NCI-H446 treated with DMSO at 0.1 percent for 48 hours (cell line): ENCODE data around the gene SLC38A3.
"Not testable (repeated sequence)": the region's sequence is repeated elsewhere in the genome, so short reads cannot be mapped to it uniquely, and the experiment has no call there.

Experiments
- DNase-seq: peaks from one replicate; lab custom pipeline; 2025; lab: John Stamatoyannopoulos, UW

SLC38A3 gene

GRCh38 chr3:50235716-50236483 lies 30.8 kb downstream of the SLC38A3 start, which contains the start of gene GNAI2:
TSS of gene GNAI2 (plus strand) at chr3:50236204. CDS start at chr3:50236336, 132 bp downstream.
- DNase-seq = peak; percentile 88

- no peak for DNase-seq
Observed at GRCh38 chr3:50236484-50237132, 31.5 kb downstream of the SLC38A3 start.

DNA sequence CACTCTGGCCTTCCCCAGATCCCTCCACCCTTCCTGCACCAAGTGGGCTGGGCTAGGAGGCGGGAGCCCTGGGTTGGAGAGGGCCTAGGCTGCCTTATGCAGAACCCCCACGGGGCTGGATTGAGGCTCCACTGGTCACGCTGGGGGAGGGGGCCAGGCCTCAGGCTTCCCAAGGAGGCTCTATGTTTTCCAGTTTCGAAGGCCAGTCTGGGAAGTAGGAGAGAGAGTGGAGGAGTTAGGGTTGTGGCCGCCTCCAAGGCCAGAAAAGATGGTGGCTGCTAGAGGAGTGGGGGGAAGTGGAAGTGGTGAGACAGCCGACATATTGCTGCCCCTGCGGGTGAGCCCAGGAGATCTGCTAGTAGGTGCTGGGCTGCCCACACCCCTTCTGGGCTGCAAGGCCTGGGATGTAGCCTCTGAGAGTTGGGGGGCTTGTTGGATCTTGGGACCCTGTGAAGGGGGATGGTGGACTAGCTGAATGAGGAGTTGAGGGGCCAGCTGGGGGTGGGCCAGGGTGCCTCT lies 32.1 kb downstream of the SLC38A3 start:
- DNase-seq = no peak

- DNase-seq = no peak
Observed at GRCh38 chr3:50237754-50238548, 32.9 kb downstream of the SLC38A3 start.

GRCh38 chr3:50238549-50239026 lies 33.5 kb downstream of the SLC38A3 start:
- DNase-seq = no peak

DNA sequence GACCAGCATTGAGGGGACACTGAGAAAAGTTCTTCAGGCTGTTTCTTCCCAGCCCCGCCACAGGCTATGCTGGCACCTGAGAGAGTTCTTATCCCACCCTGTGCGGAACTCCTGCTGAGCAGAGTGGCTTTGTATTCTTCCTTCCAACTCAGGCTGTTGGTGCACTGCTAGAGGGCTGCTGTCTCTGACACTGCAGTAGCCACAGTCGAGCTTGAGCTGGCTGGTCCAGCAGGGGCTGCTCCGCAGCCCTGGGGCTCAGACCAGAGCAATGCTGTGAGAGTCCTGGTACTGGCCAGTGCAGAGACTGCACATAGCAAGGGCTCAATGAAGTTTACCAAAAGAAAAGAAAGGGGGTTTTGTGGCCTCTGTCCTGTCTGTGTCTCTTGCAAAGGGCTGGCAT lies 34.6 kb downstream of the SLC38A3 start:
- no peak for DNase-seq

GRCh38 chr3:50241163-50241562 lies 36.1 kb downstream of the SLC38A3 start:
- no peak for DNase-seq

DNA sequence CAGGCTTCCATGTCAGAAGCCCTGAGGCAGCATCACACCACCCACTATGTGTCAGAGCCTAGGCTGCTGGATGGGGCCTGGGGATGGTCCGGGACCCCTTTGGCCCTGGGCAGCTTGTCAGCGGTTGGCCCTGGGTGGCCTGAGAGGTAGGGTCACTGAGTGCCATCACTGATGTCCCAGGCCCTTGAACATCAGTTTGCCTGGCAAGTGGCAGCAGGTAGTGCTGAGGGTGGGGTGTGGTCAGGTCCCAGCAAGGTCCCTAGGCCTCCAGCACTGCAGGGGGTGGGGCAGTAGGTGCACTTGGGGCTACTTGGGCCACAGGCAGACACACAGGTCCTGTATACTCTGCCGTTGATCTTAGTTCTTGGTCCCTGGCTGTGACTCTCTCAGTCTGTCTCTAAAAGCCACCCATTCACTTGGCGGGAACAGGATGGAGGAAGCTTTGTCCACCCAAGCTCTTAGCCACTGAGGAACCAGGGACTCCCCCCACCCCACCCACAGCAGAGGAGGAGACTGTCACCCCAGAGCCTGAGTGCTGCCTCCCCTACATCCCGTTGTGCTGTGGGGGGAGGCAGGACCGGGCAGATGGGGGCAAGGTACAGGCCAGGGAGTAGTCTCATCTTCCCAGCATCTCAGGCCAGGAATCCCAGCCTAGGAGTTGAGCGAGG lies 36.8 kb downstream of the SLC38A3 start:
- no peak for DNase-seq

- no peak for DNase-seq
Observed at GRCh38 chr3:50242381-50242770, 37.3 kb downstream of the SLC38A3 start.

- no peak for DNase-seq
Observed at GRCh38 chr3:50242851-50243542, 37.9 kb downstream of the SLC38A3 start.

DNA sequence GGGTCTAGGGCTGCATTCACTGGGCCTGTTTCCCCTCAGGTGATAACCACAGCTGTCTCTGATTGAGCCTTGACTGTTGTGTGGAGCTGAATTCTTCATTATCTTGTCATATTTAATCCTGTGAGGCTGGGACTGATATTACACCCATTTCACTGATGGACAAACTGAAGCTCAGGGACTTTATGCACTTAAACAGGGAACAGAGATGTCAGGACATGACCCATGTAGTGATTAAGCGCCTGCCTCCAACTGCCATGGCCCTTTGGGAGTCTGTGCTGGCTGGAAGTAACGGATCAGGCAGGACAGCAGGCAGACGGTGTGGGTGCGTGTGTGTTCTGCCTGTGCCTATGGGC lies 38.4 kb downstream of the SLC38A3 start:
- no peak for DNase-seq

GRCh38 chr3:50244813-50245212 lies 39.7 kb downstream of the SLC38A3 start:
- not testable (repeated sequence) for DNase-seq

GRCh38 chr3:50245251-50245745 lies 40.2 kb downstream of the SLC38A3 start:
- DNase-seq = no peak

DNA sequence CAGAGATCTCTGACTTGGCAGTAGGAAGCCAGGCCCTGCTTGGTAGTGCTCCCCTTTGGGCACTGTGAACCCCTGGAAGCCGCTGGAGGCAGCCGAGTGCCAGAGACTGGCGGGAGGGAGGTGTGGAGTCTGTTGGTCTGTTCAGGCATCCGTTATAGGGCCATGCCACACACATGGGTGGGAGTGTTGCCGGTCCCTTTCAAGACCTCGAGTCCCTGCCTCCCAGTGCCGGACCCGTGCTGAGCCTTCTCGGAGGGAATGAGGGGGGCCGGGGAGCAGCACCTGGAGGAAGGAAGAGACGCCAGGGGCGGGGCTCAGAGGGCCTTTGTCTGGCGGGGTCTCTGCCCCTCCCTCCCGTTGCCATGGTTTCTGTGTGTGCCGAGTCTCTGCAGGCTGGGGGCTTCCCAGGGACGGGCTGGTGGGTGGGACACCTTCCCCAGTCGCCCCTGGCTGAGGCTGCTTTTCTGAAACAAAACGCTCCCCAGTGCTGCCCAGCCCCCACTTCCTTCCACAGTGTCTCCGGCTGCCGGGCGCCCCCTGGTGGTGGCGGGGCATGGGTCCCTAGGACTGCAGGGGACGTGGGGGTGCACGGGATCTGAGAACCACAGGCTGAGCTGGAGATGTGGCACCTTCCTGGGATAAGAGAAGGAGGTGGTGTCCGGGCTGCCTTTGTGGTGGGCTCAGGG lies 40.9 kb downstream of the SLC38A3 start:
- no peak for DNase-seq

GRCh38 chr3:50246517-50246954 lies 41.5 kb downstream of the SLC38A3 start:
- no peak for DNase-seq

DNA sequence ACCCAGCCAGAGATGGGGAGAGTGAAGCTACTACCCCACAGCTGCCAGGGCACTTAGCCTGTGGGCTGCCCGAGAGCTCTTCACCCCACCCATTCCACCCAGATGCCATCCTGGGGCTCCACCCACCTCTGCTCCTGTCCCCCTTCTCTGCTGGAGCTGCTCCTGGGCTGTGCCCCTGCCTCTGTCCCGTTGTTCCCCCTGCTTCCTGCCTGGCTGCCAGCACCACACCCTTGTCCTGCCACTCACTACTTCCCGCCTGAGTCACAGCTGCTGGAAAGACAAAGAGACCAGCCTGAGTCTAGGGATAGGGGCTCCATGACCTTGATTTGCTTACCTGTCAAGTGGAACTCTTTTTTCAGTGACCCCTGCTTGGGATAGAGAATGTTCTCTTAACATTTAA lies 43.3 kb downstream of the SLC38A3 start:
- DNase-seq = no peak

- no peak for DNase-seq
Observed at GRCh38 chr3:50249457-50249856, 44.4 kb downstream of the SLC38A3 start.

DNA sequence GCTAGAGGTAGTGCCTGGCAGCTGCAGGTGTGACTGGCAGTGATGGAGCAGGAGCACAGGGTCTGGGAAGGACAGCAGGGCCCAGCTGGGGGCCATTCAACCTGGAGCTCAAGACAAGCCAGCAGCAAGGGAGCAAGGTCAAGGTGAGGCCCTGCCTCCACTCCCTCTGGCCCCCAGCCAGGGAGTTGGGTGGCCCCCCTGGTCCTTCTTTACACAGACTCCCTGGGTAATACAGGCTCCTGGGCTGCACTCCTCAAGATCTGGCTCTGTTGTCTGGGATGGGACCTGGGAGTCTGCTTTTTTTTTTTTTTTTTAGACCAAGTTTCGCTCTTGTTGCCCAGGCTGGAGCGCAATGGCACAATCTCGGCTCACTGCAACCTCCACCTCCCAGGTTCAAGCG lies 45.4 kb downstream of the SLC38A3 start:
- DNase-seq = no peak

GRCh38 chr3:50251220-50251619 lies 46.1 kb downstream of the SLC38A3 start:
- DNase-seq = no peak

GRCh38 chr3:50254577-50255250 lies 49.6 kb downstream of the SLC38A3 start:
- DNase-seq = no peak
